Thymus (tissue), 11 donors: ENCODE measurements around the gene NPR3. TPM values are rescaled to one million over a fixed set of nuclear protein-coding genes. Genes with fewer than 3 reads are reported as not detected.

Source experiments
- DNase-seq, 9 donors: peaks; one replicate each; pipeline ENCODE4 v3.0.0-alpha.2; 2013; ENCODE audit warnings: low spot score in 9 of 9, low read depth in 6 of 9, missing footprints in 1 of 9
- H3K27ac ChIP-seq, 2 donors: one replicate each; pipeline ENCODE4 v1.5.1; 2013; ENCODE audit warnings: control low read depth in 1 of 2, low read depth in 1 of 2, low read length in 1 of 2, mild to moderate bottlenecking in 1 of 2, moderate library complexity in 1 of 2
- H3K27me3 ChIP-seq, 2 donors: one replicate each; pipeline ENCODE4 v1.5.1; 2013; ENCODE audit warnings: low read length in 1 of 2; ENCODE audit not compliant: control insufficient read depth in 2 of 2, insufficient read depth in 1 of 2
- H3K36me3 ChIP-seq, 2 donors: one replicate each; pipeline ENCODE4 v1.5.1; 2013; ENCODE audit warnings: low read length in 1 of 2, mild to moderate bottlenecking in 1 of 2, moderate library complexity in 1 of 2; ENCODE audit not compliant: control insufficient read depth in 2 of 2, insufficient read depth in 2 of 2
- H3K4me1 ChIP-seq, 2 donors: one replicate each; pipeline ENCODE4 v1.5.1; 2013; ENCODE audit warnings: low read length in 2 of 2; ENCODE audit not compliant: control insufficient read depth in 2 of 2, insufficient read depth in 2 of 2
- H3K4me3 ChIP-seq, 2 donors: one replicate each; pipeline ENCODE4 v1.5.1; 2013; ENCODE audit warnings: low read length in 2 of 2, control low read depth in 1 of 2, mild to moderate bottlenecking in 1 of 2
- H3K9me3 ChIP-seq, 2 donors: one replicate each; pipeline ENCODE4 v1.5.1; 2013; ENCODE audit warnings: low read length in 1 of 2, mild to moderate bottlenecking in 1 of 2; ENCODE audit not compliant: control insufficient read depth in 2 of 2, insufficient read depth in 1 of 2
- WGBS: extraction: QIAGEN DNeasy Blood & Tissue Kit; methylation state at CpG from one replicate; pipeline ENCODE4 v1.1.7; 2013; 5-methylcytosine and 5-hydroxymethylcytosine counted together
- polyA plus RNA-seq: library from polyadenylated mRNA; stranded (reverse); fragments of 200-250 nt; gene quantifications from one replicate; pipeline ENCODE4 v1.2.3, GENCODE V29; 2013
- total RNA-seq: library from RNA; stranded (reverse); fragments of 120-200 nt; gene quantifications from one replicate; pipeline ENCODE4 v1.2.4, GENCODE V29; 2013
- donor health status: healthy.

Gene NPR3
- total and polyA plus RNA-seq, 2 donors, result 1.9 to 4.9 TPM

GRCh38 chr5:32834251-32834650 is 123.1 kb downstream of the NPR3 start:
- no peak overlapping the region for H3K27ac ChIP-seq
- DNase-seq, result no peak
- WGBS, result 13% methylated on average over 3 of the region's 3 CpGs

GRCh38 chr5:32836176-32836575 is 125.1 kb downstream of the NPR3 start:
- 95% methylated on average over 5 of the region's 5 CpGs for WGBS

More at GRCh38 chr5:32834251-32834650, 123.1 kb downstream of the NPR3 start:
- Histone ChIP-seq H3K9me3 (no peaks in the 10 kb centered on the region), H3K4me1 (no peaks in the 10 kb centered on the region), H3K4me3 (no peak overlapping the region), H3K27me3 (no peaks in the 10 kb centered on the region), H3K36me3 (no peaks in the 10 kb centered on the region)

GRCh38 chr5:32837211-32837610 is 126.1 kb downstream of the NPR3 start:
- Histone ChIP-seq H3K4me3 (no peak overlapping the region), H3K27me3 (no peaks in the 10 kb centered on the region), H3K9me3 (no peaks in the 10 kb centered on the region), H3K4me1 (no peaks in the 10 kb centered on the region), H3K27ac (no peak overlapping the region), H3K36me3 (no peaks in the 10 kb centered on the region)
- 98% methylated on average over 4 of the region's 4 CpGs for WGBS
- no peak for DNase-seq

More at GRCh38 chr5:32836176-32836575, 125.1 kb downstream of the NPR3 start:
- Histone ChIP-seq H3K4me3 (no peak overlapping the region), H3K9me3 (no peaks in the 10 kb centered on the region), H3K36me3 (no peaks in the 10 kb centered on the region), H3K27ac (no peak overlapping the region), H3K27me3 (no peaks in the 10 kb centered on the region), H3K4me1 (no peaks in the 10 kb centered on the region)
- no peak for DNase-seq

- H3K36me3 ChIP-seq, result no peaks in the 10 kb centered on the region
- 95% methylated on average over 2 of the region's 2 CpGs for WGBS
- DNase-seq, result no peak
- H3K27ac ChIP-seq, result no peak overlapping the region
- H3K4me3 ChIP-seq, result no peak overlapping the region
- peaks cover 0 to 4% of the 10 kb centered on the region in 2 donors for H3K4me1 ChIP-seq
- no peaks in the 10 kb centered on the region for H3K9me3 ChIP-seq
- no peaks in the 10 kb centered on the region for H3K27me3 ChIP-seq
Measured at GRCh38 chr5:32839106-32839505, 128.0 kb downstream of the NPR3 start.

GRCh38 chr5:32840606-32841005 is 129.5 kb downstream of the NPR3 start:
- WGBS, result 90% methylated on average over 3 of the region's 3 CpGs

More at GRCh38 chr5:32840606-32841005, 129.5 kb downstream of the NPR3 start:
- Histone ChIP-seq H3K27ac (no peak overlapping the region), H3K27me3 (no peaks in the 10 kb centered on the region), H3K9me3 (no peaks in the 10 kb centered on the region), H3K4me1 (peaks cover 0 to 4% of the 10 kb centered on the region in 2 donors), H3K36me3 (no peaks in the 10 kb centered on the region), H3K4me3 (no peak overlapping the region)
- DNase-seq, result no peak

Other genes with a start within 250 kb of the NPR3 start
- gene SUB1, start 125.8 kb upstream of the NPR3 start, total RNA-seq, result 527 TPM
- 355 TPM for gene SUB1, start 125.8 kb upstream of the NPR3 start, polyA plus RNA-seq